OCI-LY1 (cell line): ENCODE results near the gene ABTB2.

Experiments
- EZH2 ChIP-seq: fragments of 200-600 bp; sonication (generic), shearing (Covaris generic); IDR thresholded peaks from 2 replicates; pipeline ENCODE4 v1.8.0; 2017; ENCODE audit warnings: borderline replicate concordance, mixed run types, mild to moderate bottlenecking, antibody characterized with exemption, low read length, moderate library complexity, mixed read lengths
- TF ChIP-seq, protein P1 (sequence below): fragments of 200-600 bp; sonication (generic), shearing (Covaris generic); IDR thresholded peaks from 2 replicates; pipeline ENCODE4 v1.5.1; 2017; ENCODE audit warnings: mild to moderate bottlenecking, antibody characterized with exemption, low read length, moderate library complexity, mixed read lengths

DNA sequence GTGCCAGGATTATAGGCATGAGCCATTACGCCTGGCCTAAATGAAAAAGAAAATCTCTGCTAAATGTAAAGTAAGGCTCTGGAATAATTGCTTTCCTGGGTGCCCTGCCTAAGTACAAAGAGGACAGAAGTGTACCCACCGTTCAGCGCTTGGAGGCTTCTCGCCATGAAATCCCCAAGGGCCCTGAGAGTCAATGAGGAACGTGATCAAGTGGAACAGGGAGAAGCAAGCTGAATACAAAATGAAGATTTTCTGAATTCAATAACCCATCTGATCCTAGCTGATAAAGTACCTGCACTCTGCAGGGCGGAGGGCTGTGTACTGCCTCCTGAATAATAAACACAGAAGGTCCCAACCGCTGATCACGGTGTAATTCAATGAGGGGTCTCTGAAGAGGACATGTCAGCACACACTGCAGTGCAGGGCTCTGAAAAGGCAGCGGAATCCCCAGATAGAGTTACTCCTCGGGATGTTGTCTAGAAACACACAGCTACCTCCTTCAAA lies 97.7 kb downstream of the ABTB2 start:
- TF ChIP-seq, protein P1, sequence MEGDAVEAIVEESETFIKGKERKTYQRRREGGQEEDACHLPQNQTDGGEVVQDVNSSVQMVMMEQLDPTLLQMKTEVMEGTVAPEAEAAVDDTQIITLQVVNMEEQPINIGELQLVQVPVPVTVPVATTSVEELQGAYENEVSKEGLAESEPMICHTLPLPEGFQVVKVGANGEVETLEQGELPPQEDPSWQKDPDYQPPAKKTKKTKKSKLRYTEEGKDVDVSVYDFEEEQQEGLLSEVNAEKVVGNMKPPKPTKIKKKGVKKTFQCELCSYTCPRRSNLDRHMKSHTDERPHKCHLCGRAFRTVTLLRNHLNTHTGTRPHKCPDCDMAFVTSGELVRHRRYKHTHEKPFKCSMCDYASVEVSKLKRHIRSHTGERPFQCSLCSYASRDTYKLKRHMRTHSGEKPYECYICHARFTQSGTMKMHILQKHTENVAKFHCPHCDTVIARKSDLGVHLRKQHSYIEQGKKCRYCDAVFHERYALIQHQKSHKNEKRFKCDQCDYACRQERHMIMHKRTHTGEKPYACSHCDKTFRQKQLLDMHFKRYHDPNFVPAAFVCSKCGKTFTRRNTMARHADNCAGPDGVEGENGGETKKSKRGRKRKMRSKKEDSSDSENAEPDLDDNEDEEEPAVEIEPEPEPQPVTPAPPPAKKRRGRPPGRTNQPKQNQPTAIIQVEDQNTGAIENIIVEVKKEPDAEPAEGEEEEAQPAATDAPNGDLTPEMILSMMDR = no peak
- TF ChIP-seq EZH2 = no peak
